WTC11 (cell line): Measurements from ENCODE around the gene MRPL19. TPM values are rescaled to one million over a fixed set of nuclear protein-coding genes. Genes with fewer than 3 reads are reported as not detected.

Source experiments
- ATAC-seq: fragments of 200-7000 bp; cut with Tn5 transposase; 2 replicates; pipeline ENCODE4 v1.10.0; 2021; ENCODE audit warnings: mild to moderate bottlenecking, moderate library complexity
- CTCF ChIA-PET: fragments of 300-600 bp; sonication (Branson Sonifier 250); formaldehyde crosslinking; loops from one replicate; lab custom pipeline; 2021; ENCODE audit warnings: antibody characterized with exemption; lab: Charles Lee
- POLR2A ChIA-PET: fragments of 350-600 bp; sonication (Branson Sonifier 250); formaldehyde crosslinking; loops from one replicate; lab custom pipeline; 2021; ENCODE audit warnings: antibody characterized with exemption; lab: Charles Lee
- DNase-seq: peaks from one replicate; pipeline ENCODE4 v3.0.0; 2021; ENCODE audit warnings: low spot score
- H3K27ac Mint-ChIP-seq: 2 replicates; pipeline ENCODE4 v1.8.0; 2021; ENCODE audit warnings: mixed read lengths
- H3K27me3 Mint-ChIP-seq: 2 replicates; pipeline ENCODE4 v1.8.0; 2021; ENCODE audit warnings: low read depth, mild to moderate bottlenecking, moderate library complexity, mixed read lengths
- H3K36me3 Mint-ChIP-seq: 2 replicates; pipeline ENCODE4 v1.8.0; 2021; ENCODE audit warnings: mixed read lengths
- H3K4me1 Mint-ChIP-seq: 2 replicates; pipeline ENCODE4 v1.8.0; 2022; ENCODE audit warnings: mixed read lengths
- H3K4me3 Mint-ChIP-seq: 2 replicates; pipeline ENCODE4 v1.8.0; 2021; ENCODE audit warnings: mild to moderate bottlenecking, moderate library complexity, mixed read lengths
- H3K9me3 Mint-ChIP-seq: 2 replicates; pipeline ENCODE4 v1.8.0; 2021; ENCODE audit warnings: mixed read lengths
- CDX4 ChIP-seq: fragments of 250-450 bp; sonication (Bioruptor Pico); IDR thresholded peaks from 2 replicates; pipeline ENCODE4 v1.9.0; 2021; ENCODE audit warnings: moderate library complexity, mild to moderate bottlenecking, inconsistent platforms, borderline replicate concordance
- E2F4 ChIP-seq: sonication (generic); formaldehyde crosslinking; IDR thresholded peaks from 2 replicates; pipeline ENCODE4 v1.8.1; 2022; ENCODE audit warnings: low read depth, mild to moderate bottlenecking, moderate library complexity, missing genetic modification reagents, borderline replicate concordance
- ELF4 ChIP-seq: sonication (generic); formaldehyde crosslinking; IDR thresholded peaks from 2 replicates; pipeline ENCODE4 v1.8.1; 2022; ENCODE audit warnings: low read depth, mild to moderate bottlenecking, moderate library complexity, missing genetic modification reagents
- ESRRA ChIP-seq: sonication (generic); formaldehyde crosslinking; IDR thresholded peaks from 2 replicates; pipeline ENCODE4 v1.8.1; 2022; ENCODE audit warnings: mild to moderate bottlenecking, missing genetic modification reagents, borderline replicate concordance
- MXD4 ChIP-seq: fragments of 250-450 bp; sonication (Bioruptor Pico); IDR thresholded peaks from 2 replicates; pipeline ENCODE4 v1.8.0; 2021; ENCODE audit warnings: mild to moderate bottlenecking, moderate library complexity, borderline replicate concordance
- NFATC4 ChIP-seq: fragments of 250-450 bp; sonication (Bioruptor Pico); IDR thresholded peaks from 2 replicates; pipeline ENCODE4 v1.9.0; 2021; ENCODE audit warnings: mild to moderate bottlenecking
- NFE2L1 ChIP-seq: sonication (generic); formaldehyde crosslinking; IDR thresholded peaks from 2 replicates; pipeline ENCODE4 v1.8.1; 2023; ENCODE audit warnings: missing genetic modification reagents
- NR1H2 ChIP-seq: sonication (generic); formaldehyde crosslinking; IDR thresholded peaks from 2 replicates; pipeline ENCODE4 v1.9.0; 2021; ENCODE audit warnings: mild to moderate bottlenecking, moderate library complexity, missing genetic modification reagents
- PRRX2 ChIP-seq: fragments of 250-450 bp; sonication (Bioruptor Pico); IDR thresholded peaks from 2 replicates; pipeline ENCODE4 v1.8.0; 2021; ENCODE audit warnings: mild to moderate bottlenecking
- TEAD4 ChIP-seq: sonication (generic); formaldehyde crosslinking; IDR thresholded peaks from 2 replicates; pipeline ENCODE4 v1.8.0; 2022; ENCODE audit warnings: mild to moderate bottlenecking, missing genetic modification reagents
- USF1 ChIP-seq: sonication (generic); formaldehyde crosslinking; IDR thresholded peaks from 2 replicates; pipeline ENCODE4 v1.8.0; 2022; ENCODE audit warnings: mild to moderate bottlenecking, missing genetic modification reagents
- ZMAT4 ChIP-seq: fragments of 250-450 bp; sonication (Bioruptor Pico); IDR thresholded peaks from 2 replicates; pipeline ENCODE4 v1.9.0; 2021; ENCODE audit warnings: mild to moderate bottlenecking
- ZNF138 ChIP-seq: sonication (generic); formaldehyde crosslinking; conservative IDR thresholded peaks from 2 replicates; pipeline ENCODE4 v1.8.1; 2022; ENCODE audit warnings: mild to moderate bottlenecking, moderate library complexity, missing genetic modification reagents
- ZNF232 ChIP-seq: sonication (generic); formaldehyde crosslinking; IDR thresholded peaks from 2 replicates; pipeline ENCODE4 v1.8.0; 2022; ENCODE audit warnings: mild to moderate bottlenecking, missing genetic modification reagents
- ZNF263 ChIP-seq: sonication (generic); formaldehyde crosslinking; IDR thresholded peaks from 2 replicates; pipeline ENCODE4 v1.8.1; 2022; ENCODE audit warnings: low read depth, mild to moderate bottlenecking, moderate library complexity, missing genetic modification reagents
- ZNF512 ChIP-seq: sonication (generic); formaldehyde crosslinking; IDR thresholded peaks from 2 replicates; pipeline ENCODE4 v1.8.1; 2022; ENCODE audit warnings: missing genetic modification reagents, borderline replicate concordance
- total RNA-seq: library from RNA; stranded (reverse); gene quantifications from 3 replicates; pipeline ENCODE4 v1.2.3, GENCODE V29; 2021
- TF ChIP-seq, protein P1 (sequence below): sonication (generic); formaldehyde crosslinking; IDR thresholded peaks from 2 replicates; pipeline ENCODE4 v1.8.1; 2022; ENCODE audit warnings: low read depth, missing genetic modification reagents, borderline replicate concordance
- TF ChIP-seq, protein P2 (sequence below): sonication (generic); formaldehyde crosslinking; IDR thresholded peaks from 2 replicates; pipeline ENCODE4 v1.8.1; 2023; ENCODE audit warnings: mild to moderate bottlenecking, missing genetic modification reagents
- TF ChIP-seq, protein P3 (sequence below): sonication (generic); formaldehyde crosslinking; IDR thresholded peaks from 2 replicates; pipeline ENCODE4 v1.8.0; 2023; ENCODE audit warnings: mild to moderate bottlenecking, missing genetic modification reagents
- TF ChIP-seq, protein P4 (sequence below): fragments of 250-450 bp; sonication (Bioruptor Pico); IDR thresholded peaks from 2 replicates; pipeline ENCODE4 v2.1.2; 2022; ENCODE audit warnings: mild to moderate bottlenecking, moderate library complexity

Gene MRPL19
- total RNA-seq, 1 experiment from 2014 or later, result 65.8 TPM

DNA sequence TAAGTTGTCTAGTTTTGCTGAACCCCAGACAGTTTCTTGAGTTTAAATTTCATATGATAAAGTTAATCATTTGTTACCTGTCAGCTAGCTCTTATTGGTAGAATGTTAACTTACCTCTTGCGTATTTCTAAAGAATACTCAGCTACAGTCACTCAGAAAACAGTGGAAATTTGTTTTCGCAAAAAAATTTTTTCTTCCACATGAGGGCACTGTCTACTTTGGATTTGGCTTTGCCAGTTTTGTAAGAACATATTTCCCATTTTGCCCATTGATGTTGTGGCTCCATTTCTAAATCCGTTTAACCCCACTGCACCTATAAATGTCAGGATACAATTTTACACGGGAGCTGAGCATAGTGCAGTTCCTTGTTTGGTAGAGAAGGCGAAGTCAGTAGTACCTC lies 83.3 kb downstream of the MRPL19 start (continued):
- TF ChIP-seq CDX4 (CRISPR knock-in tag), result no peak
- TF ChIP-seq, protein P1, sequence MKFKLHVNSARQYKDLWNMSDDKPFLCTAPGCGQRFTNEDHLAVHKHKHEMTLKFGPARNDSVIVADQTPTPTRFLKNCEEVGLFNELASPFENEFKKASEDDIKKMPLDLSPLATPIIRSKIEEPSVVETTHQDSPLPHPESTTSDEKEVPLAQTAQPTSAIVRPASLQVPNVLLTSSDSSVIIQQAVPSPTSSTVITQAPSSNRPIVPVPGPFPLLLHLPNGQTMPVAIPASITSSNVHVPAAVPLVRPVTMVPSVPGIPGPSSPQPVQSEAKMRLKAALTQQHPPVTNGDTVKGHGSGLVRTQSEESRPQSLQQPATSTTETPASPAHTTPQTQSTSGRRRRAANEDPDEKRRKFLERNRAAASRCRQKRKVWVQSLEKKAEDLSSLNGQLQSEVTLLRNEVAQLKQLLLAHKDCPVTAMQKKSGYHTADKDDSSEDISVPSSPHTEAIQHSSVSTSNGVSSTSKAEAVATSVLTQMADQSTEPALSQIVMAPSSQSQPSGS (CRISPR knock-in tag), result no peak
- no peak for TF ChIP-seq ESRRA (CRISPR knock-in tag)
- TF ChIP-seq ZNF263 (CRISPR knock-in tag), result no peak
- no peak for TF ChIP-seq NFATC4 (CRISPR knock-in tag)
- TF ChIP-seq, protein P2, sequence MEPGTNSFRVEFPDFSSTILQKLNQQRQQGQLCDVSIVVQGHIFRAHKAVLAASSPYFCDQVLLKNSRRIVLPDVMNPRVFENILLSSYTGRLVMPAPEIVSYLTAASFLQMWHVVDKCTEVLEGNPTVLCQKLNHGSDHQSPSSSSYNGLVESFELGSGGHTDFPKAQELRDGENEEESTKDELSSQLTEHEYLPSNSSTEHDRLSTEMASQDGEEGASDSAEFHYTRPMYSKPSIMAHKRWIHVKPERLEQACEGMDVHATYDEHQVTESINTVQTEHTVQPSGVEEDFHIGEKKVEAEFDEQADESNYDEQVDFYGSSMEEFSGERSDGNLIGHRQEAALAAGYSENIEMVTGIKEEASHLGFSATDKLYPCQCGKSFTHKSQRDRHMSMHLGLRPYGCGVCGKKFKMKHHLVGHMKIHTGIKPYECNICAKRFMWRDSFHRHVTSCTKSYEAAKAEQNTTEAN (CRISPR knock-in tag), result no peak
- TF ChIP-seq, protein P3, sequence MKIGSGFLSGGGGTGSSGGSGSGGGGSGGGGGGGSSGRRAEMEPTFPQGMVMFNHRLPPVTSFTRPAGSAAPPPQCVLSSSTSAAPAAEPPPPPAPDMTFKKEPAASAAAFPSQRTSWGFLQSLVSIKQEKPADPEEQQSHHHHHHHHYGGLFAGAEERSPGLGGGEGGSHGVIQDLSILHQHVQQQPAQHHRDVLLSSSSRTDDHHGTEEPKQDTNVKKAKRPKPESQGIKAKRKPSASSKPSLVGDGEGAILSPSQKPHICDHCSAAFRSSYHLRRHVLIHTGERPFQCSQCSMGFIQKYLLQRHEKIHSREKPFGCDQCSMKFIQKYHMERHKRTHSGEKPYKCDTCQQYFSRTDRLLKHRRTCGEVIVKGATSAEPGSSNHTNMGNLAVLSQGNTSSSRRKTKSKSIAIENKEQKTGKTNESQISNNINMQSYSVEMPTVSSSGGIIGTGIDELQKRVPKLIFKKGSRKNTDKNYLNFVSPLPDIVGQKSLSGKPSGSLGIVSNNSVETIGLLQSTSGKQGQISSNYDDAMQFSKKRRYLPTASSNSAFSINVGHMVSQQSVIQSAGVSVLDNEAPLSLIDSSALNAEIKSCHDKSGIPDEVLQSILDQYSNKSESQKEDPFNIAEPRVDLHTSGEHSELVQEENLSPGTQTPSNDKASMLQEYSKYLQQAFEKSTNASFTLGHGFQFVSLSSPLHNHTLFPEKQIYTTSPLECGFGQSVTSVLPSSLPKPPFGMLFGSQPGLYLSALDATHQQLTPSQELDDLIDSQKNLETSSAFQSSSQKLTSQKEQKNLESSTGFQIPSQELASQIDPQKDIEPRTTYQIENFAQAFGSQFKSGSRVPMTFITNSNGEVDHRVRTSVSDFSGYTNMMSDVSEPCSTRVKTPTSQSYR (CRISPR knock-in tag), result no peak
- no peak for TF ChIP-seq NR1H2 (CRISPR knock-in tag)
- no peak for TF ChIP-seq NFE2L1 (CRISPR knock-in tag)
- no peak for TF ChIP-seq ZMAT4 (CRISPR knock-in tag)
- TF ChIP-seq, all 79 proteins: peak for 0

DNA sequence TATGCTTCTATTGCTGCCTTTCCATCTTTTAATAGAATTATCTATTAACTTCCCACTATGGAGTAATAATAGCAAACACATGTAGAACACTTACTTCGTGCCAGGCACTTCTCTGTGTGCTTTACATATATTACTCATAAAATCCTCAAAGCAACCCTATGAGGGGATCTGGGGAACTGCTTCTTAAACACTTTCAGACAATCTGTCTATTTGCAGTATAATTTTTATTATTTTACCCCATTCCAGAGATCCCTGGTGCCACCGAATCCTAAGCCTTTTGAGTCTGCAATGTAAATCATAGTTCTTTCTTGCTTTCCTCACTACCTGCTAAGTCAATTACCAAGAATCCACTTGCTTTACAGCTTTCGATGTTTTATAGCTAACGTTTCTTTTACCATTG lies 89.7 kb downstream of the MRPL19 start:
- no peak for DNase-seq
- CTCF ChIA-PET, result no interaction called here
- H3K4me1 Mint-ChIP-seq, result no peaks in the 10 kb centered on the region
- no peak overlapping the region for H3K27ac Mint-ChIP-seq
- H3K27me3 Mint-ChIP-seq, result no peaks in the 10 kb centered on the region
- peaks cover 15% of the 10 kb centered on the region for H3K9me3 Mint-ChIP-seq
- H3K36me3 Mint-ChIP-seq, result 0 out of 2 replicates have a peak, but pooled peaks cover 4% of the 10 kb centered on the region
- TF ChIP-seq ELF4 (CRISPR knock-in tag) (no peak), ZNF138 (CRISPR knock-in tag) (no peak), TEAD4 (CRISPR knock-in tag) (no peak), MXD4 (no peak), NFE2L1 (CRISPR knock-in tag) (no peak), PRRX2 (CRISPR knock-in tag) (no peak), ZNF512 (CRISPR knock-in tag) (no peak), USF1 (CRISPR knock-in tag) (no peak), E2F4 (CRISPR knock-in tag) (no peak), ZNF232 (CRISPR knock-in tag) (no peak)
- TF ChIP-seq, protein P4, sequence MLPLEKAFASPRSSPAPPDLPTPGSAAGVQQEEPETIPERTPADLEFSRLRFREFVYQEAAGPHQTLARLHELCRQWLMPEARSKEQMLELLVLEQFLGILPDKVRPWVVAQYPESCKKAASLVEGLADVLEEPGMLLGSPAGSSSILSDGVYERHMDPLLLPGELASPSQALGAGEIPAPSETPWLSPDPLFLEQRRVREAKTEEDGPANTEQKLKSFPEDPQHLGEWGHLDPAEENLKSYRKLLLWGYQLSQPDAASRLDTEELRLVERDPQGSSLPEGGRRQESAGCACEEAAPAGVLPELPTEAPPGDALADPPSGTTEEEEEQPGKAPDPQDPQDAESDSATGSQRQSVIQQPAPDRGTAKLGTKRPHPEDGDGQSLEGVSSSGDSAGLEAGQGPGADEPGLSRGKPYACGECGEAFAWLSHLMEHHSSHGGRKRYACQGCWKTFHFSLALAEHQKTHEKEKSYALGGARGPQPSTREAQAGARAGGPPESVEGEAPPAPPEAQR (CRISPR knock-in tag), result no peak
- TF ChIP-seq, all 79 proteins: peak for 0
- H3K4me3 Mint-ChIP-seq, result no peak overlapping the region
- ATAC-seq, result no peak
- POLR2A ChIA-PET, result no interaction called here
